Gastrocnemius medialis (tissue), 4 donors: ENCODE data around the gene ABCC12. TPM values are rescaled to one million over a fixed set of nuclear protein-coding genes. Genes with fewer than 3 reads are reported as not detected.
A peak's percentile ranks its signal among the peaks of the same experiment; 100 is the strongest.

Experiments
- ATAC-seq, 2 donors: fragments of 150-250 bp; one replicate each; pipeline ENCODE4 v1.9.1; 2016
- DNase-seq, 2 donors: peaks; one replicate each; pipeline ENCODE4 v3.0.0-alpha.2; 2019
- H3K27ac ChIP-seq, 4 donors: fragments of 200-600 bp; sonication (generic); 1 replicate in 1 of 4; 2 replicates in 3 of 4; pipeline ENCODE4 v1.5.1; 2016 to 2018; ENCODE audit warnings: mild to moderate bottlenecking in 2 of 4, moderate library complexity in 1 of 4
- H3K27me3 ChIP-seq, 3 donors: fragments of 200-600 bp; sonication (generic) in 2 of 3; 1 replicate in 1 of 3; 2 replicates in 2 of 3; pipeline versions ENCODE4 v1.5.1 to v1.6.0; 2016 to 2019; ENCODE audit warnings: mild to moderate bottlenecking in 1 of 3, moderate library complexity in 1 of 3
- H3K36me3 ChIP-seq, 2 donors: fragments of 200-600 bp; sonication (generic) in 1 of 2; one replicate each; pipeline ENCODE4 v1.5.1; 2017 to 2018
- H3K4me1 ChIP-seq, 2 donors: fragments of 200-600 bp; sonication (generic) in 1 of 2; one replicate each; pipeline ENCODE4 v1.5.1; 2016 to 2017; ENCODE audit warnings: mild to moderate bottlenecking in 2 of 2
- H3K4me3 ChIP-seq, 4 donors: fragments of 200-600 bp; sonication (generic) in 3 of 4; 1 replicate in 1 of 4; 2 replicates in 3 of 4; pipeline ENCODE4 v1.5.1; 2016 to 2019; ENCODE audit warnings: mild to moderate bottlenecking in 2 of 4
- H3K9me3 ChIP-seq, 3 donors: fragments of 200-600 bp; sonication (generic) in 2 of 3; 1 replicate in 1 of 3; 2 replicates in 2 of 3; pipeline ENCODE4 v1.5.1; 2016 to 2019
- CTCF ChIP-seq, 5 experiments: fragments of 450-650 bp in 3 of 5; fragments of 200-600 bp in 2 of 5; sonication (generic) in 2 of 5; IDR thresholded peaks in 4 of 5; conservative IDR thresholded peaks in 1 of 5; 1 replicate in 4 of 5; 2 replicates in 1 of 5; pipeline ENCODE4 v1.5.1; 2016 to 2019; ENCODE audit warnings: antibody characterized with exemption in 5 of 5, mild to moderate bottlenecking in 3 of 5, moderate library complexity in 3 of 5
- POLR2A ChIP-seq, 2 donors: fragments of 450-650 bp; IDR thresholded peaks; one replicate each; pipeline ENCODE4 v1.6.1; 2017; ENCODE audit warnings: antibody characterized with exemption in 2 of 2, mild to moderate bottlenecking in 2 of 2, moderate library complexity in 2 of 2
- in situ Hi-C, 4 donors: fragments of 200-750 bp; cut with MboI; loops; one replicate each; pipeline versions ENCODE4 v1.15.0 to v1.8.0; 2017; ENCODE audit warnings: low sequenced_read_pairs in 4 of 4
- intact Hi-C: fragments of 100-400 bp; cut with DNase I; formaldehyde crosslinking; loops from one replicate; pipeline ENCODE4 v1.15.1; 2023; ENCODE audit warnings: low total_unique reads
- total RNA-seq, 4 donors: library from RNA; depleted of rRNA; stranded (reverse); fragments of >200 nt; gene quantifications; one replicate each; pipeline versions ENCODE4 v1.1.0 to v1.2.3, GENCODE V29; 2016

ABCC12 gene
- total RNA-seq, 4 donors from 2014 or later = 0.15 to 0.40 (median 0.16) TPM; not detected in 1

GRCh38 chr16:48129926-48130325, 25.9 kb downstream of the ABCC12 start:
- Histone ChIP-seq H3K27ac (no peak overlapping the region), H3K9me3 (no peaks in the 10 kb centered on the region), H3K4me1 (peaks cover 26 to 33% of the 10 kb centered on the region in 2 donors), H3K4me3 (no peak overlapping the region), H3K36me3 (no peaks in the 10 kb centered on the region), H3K27me3 (no peaks in the 10 kb centered on the region)
- in situ Hi-C loops = no loop called here
- ATAC-seq = no peak
- intact Hi-C loops = loop anchor here (5.0 kb wide), 1 partner anchor 43 kb away; no protein-coding TSS in a partner anchor
- DNase-seq = no peak
- TF ChIP-seq POLR2A (IDR thresholded peaks at IDR 0.05) (no peak), CTCF (IDR thresholded peaks at IDR 0.05 in 4 of 5, conservative IDR thresholded peaks at IDR 0.05 in 1 of 5) (no peak)

- no peaks in the 10 kb centered on the region for H3K9me3 ChIP-seq
- H3K4me3 ChIP-seq = no peak overlapping the region
- no peaks in the 10 kb centered on the region for H3K27me3 ChIP-seq
- H3K4me1 ChIP-seq = peaks cover 26 to 33% of the 10 kb centered on the region in 2 donors
- DNase-seq = no peak
- no peaks in the 10 kb centered on the region for H3K36me3 ChIP-seq
- intact Hi-C loops = loop anchor here (5.0 kb wide), 1 partner anchor 41 kb away; no protein-coding TSS in a partner anchor
- in situ Hi-C loops = no loop called here
- TF ChIP-seq POLR2A (IDR thresholded peaks at IDR 0.05) = no peak
- peak in 1 of 2 donors; percentile 54 for ATAC-seq
- H3K27ac ChIP-seq = peak overlapping the region in 2 of 4 donors; percentile 26 to 29
Observed at GRCh38 chr16:48128769-48129168, 27.0 kb downstream of the ABCC12 start.

GRCh38 chr16:48126801-48127644, 28.8 kb downstream of the ABCC12 start:
- intact Hi-C loops (loop anchor here (5.0 kb wide), 1 partner anchor 40 kb away; no protein-coding TSS in a partner anchor), in situ Hi-C loops (no loop called here)
- Histone ChIP-seq H3K27me3 (no peaks in the 10 kb centered on the region), H3K9me3 (no peaks in the 10 kb centered on the region), H3K4me3 (no peak overlapping the region), H3K27ac (peak overlapping the region; percentile 62 to 71 (median 68)), H3K4me1 (peaks cover 26 to 33% of the 10 kb centered on the region in 2 donors), H3K36me3 (no peaks in the 10 kb centered on the region)
- ATAC-seq (peak; percentile 60 to 89), DNase-seq (peak; percentile 24 to 54)
- no peak for TF ChIP-seq CTCF (IDR thresholded peaks at IDR 0.05 in 4 of 5, conservative IDR thresholded peaks at IDR 0.05 in 1 of 5)
- TF ChIP-seq POLR2A (IDR thresholded peaks at IDR 0.05) = no peak

- Histone ChIP-seq H3K36me3 (no peaks in the 10 kb centered on the region), H3K9me3 (no peaks in the 10 kb centered on the region), H3K4me1 (peaks cover 26 to 33% of the 10 kb centered on the region in 2 donors), H3K27me3 (no peaks in the 10 kb centered on the region), H3K4me3 (no peak overlapping the region), H3K27ac (peak overlapping the region; percentile 62 to 71 (median 68))
- in situ Hi-C loops = no loop called here
- no peak for DNase-seq
- TF ChIP-seq POLR2A (IDR thresholded peaks at IDR 0.05) (no peak), CTCF (IDR thresholded peaks at IDR 0.05 in 4 of 5, conservative IDR thresholded peaks at IDR 0.05 in 1 of 5) (no peak)
- intact Hi-C loops = loop anchor here (5.0 kb wide), 1 partner anchor 39 kb away; no protein-coding TSS in a partner anchor
- no peak for ATAC-seq
Observed at GRCh38 chr16:48125888-48126287, 29.9 kb downstream of the ABCC12 start.

GRCh38 chr16:48124266-48124665, 31.5 kb downstream of the ABCC12 start:
- Histone ChIP-seq H3K27ac (no peak overlapping the region), H3K9me3 (no peaks in the 10 kb centered on the region), H3K4me1 (peaks cover 26 to 32% of the 10 kb centered on the region in 2 donors), H3K4me3 (no peak overlapping the region), H3K27me3 (no peaks in the 10 kb centered on the region), H3K36me3 (no peaks in the 10 kb centered on the region)
- ATAC-seq = no peak
- in situ Hi-C loops (no loop called here), intact Hi-C loops (no loop called here)
- TF ChIP-seq CTCF (IDR thresholded peaks at IDR 0.05 in 4 of 5, conservative IDR thresholded peaks at IDR 0.05 in 1 of 5) = no peak
- no peak for TF ChIP-seq POLR2A (IDR thresholded peaks at IDR 0.05)
- no peak for DNase-seq
